Epithelial cell of proximal tubule (primary cell): Measurements from ENCODE around the gene STX16. TPM values are rescaled to one million over a fixed set of nuclear protein-coding genes. Genes with fewer than 3 reads are reported as not detected.

Source experiments
- DNase-seq: peaks from one replicate; pipeline ENCODE4 v3.0.0-alpha.2; 2011; ENCODE audit warnings: low read depth
- H3K4me3 ChIP-seq: 2 replicates; pipeline ENCODE4 v1.5.1; 2011; ENCODE audit warnings: low read depth, mild to moderate bottlenecking, low read length
- CTCF ChIP-seq: conservative IDR thresholded peaks from 2 replicates; pipeline ENCODE4 v1.5.1; 2012; ENCODE audit warnings: low read depth, mild to moderate bottlenecking, low read length
- total RNA-seq: library from RNA; depleted of rRNA; stranded (reverse); fragments of >200 nt; gene quantifications from 2 replicates; pipeline ENCODE4 v1.2.3, GENCODE V29; 2015

The STX16 gene
- total RNA-seq, 1 donor from 2014 or later: 14.4 TPM

- H3K4me3 ChIP-seq: no peak overlapping the region
- no peak for TF ChIP-seq CTCF
- DNase-seq: no peak
Observed at GRCh38 chr20:58657262-58657661, 6.2 kb downstream of the STX16 start.

DNA sequence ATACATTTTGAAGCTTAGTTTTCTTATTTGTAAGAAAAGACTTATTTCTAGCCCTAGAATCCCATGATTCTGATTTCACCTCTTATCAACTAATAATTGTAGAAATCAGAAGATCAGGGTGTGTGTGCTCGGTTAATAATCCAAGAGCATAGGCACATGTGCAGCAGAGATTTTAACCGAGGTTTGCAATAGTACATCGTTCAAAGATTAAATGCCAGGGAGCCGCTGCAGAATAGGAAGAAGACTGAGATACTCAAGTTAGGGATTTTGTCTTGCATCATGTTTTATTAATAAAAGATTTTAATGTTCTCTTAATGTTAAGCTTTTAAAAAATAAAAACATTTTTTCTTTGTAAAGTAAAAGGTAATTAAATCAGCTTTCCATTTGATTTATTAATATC lies 6.9 kb downstream of the STX16 start:
- DNase-seq: no peak
- no peak for TF ChIP-seq CTCF
- H3K4me3 ChIP-seq: peak overlapping the region; percentile 19

DNA sequence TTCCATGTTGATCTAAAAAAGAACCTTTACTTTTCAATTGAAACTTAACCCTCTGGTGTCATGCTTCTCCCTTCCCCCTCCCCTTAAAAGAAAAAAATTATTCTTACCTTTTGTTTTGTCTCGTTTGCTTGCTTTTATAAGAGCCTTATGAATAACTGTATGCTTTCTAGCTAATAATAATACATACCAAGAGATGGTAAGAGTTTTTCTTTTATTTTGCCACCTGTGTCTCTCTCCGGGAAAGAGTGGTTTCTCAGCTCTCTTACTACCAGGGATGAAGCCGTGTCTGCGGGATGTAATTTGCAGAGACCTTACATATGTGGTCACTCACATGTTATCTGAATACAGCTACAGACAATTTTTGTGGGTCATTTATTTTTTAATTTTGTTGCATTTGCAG lies 7.7 kb downstream of the STX16 start:
- no peak for DNase-seq
- no peak for TF ChIP-seq CTCF
- no peak overlapping the region for H3K4me3 ChIP-seq

DNA sequence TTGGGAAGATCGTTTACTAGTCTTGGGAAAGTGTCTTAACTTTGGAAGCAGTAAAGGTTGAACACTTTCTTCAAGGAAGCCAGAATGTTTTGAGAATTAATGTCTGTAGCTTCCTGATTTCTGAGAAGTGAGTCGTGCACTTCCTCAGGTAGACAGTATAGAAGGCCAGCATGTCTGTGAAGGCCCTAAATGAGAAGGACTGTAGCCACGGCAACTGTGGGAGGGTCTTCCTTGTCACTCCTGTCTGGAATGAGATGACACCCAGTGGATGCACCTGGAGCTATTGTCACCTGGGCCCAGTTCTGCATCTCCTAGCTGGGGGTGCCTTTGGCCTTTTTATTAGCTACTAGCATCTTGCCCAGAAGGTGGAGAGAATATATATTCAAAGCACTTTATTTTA lies 8.8 kb downstream of the STX16 start:
- no peak for DNase-seq

DNA sequence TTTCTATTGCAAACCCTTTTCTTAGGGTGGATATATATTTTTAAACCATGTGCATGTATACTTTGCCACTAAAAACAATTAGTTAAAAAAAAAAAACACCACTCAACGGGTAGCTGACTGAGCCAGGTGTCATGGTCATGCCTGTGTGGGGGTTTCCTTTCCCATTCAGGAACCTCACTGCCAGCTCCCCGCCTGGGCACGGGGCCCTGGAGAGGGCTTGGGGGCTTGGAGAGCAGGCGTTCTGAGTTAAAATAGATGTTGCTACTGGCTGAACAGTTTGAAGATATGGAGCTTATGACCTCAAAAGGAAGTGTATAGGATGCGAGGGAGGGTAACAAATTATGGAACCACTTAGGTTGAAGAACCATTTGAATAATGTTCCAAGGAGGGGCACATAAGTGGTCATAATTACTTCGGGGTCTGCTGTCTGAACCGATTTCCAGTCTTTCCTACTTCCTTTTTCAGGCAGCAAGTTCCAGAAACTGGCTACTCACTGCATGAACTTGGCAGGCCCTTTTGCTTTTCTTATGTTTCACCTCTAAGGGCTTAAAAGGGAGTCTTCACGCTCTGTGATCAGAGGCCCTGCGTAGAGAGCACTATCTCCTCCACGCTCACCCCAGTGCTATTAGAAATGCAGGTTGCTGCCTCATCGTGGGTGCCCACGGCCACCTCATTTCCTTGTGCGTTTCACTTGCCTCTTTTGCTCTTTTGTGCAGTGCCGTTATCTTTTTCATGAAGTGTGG lies 9.9 kb downstream of the STX16 start:
- no peak for TF ChIP-seq CTCF
- H3K4me3 ChIP-seq: no peak overlapping the region
- no peak for DNase-seq

More for the DNA sequence above, 8.8 kb downstream of the STX16 start:
- TF ChIP-seq CTCF: no peak
- H3K4me3 ChIP-seq: no peak overlapping the region

DNA sequence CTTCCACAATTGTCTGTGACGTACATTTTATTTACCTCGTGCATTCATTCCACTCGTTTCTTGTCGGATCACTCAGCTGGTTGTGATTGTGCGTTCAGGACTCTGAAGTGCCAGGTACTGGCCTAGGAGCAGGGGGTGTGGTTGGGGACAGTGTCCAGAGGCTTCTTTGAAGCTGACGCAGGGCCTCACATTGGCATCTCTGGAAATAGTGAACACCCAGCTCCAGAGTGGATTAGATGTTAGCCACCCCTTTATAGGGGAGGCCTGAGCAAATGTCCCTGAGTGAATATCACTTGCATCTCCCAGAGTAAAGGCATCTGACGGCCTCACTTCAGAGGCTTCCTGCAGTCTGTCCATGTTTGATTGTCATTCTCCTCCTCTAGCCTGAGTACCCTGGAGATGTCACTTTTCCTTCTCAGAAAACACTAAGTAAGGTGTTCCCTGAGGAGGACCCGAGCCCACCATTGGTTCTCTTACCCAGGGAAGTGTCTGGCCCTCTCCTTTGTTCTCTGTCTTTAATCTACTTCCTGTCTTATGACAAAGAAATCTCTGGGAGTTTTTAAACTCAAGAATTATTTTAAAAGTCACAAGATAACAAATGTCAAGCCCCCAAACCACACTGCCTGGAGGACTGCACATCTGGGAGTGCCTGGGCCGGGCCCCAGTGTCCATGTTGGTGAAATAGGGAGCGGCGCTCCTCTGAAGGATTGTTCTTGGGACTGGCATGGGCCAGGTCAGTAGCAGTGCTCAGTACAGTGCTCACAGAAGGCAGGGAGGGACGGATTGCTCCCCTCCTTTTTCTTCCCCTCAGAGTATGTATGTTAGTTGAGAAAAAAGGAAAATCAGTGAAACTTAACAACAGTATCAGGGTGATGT lies 10.8 kb downstream of the STX16 start:
- DNase-seq: no peak
- no peak for TF ChIP-seq CTCF
- H3K4me3 ChIP-seq: no peak overlapping the region
